Kasumi-1 (cell line): ENCODE data around the gene GRN.

ENCODE experiments used
- DNase-seq, 2 experiments: peaks; one replicate each; lab custom pipeline; 2025; lab: John Stamatoyannopoulos, UW

GRN gene

DNA sequence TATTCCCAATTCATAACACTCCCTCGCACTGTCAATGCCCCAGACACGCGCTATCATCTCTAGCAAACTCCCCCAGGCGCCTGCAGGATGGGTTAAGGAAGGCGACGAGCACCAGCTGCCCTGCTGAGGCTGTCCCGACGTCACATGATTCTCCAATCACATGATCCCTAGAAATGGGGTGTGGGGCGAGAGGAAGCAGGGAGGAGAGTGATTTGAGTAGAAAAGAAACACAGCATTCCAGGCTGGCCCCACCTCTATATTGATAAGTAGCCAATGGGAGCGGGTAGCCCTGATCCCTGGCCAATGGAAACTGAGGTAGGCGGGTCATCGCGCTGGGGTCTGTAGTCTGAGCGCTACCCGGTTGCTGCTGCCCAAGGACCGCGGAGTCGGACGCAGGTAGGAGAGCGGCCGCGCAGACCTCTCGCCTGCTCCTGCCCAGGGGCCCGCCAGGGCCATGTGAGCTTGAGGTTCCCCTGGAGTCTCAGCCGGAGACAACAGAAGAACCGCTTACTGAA is at the start of gene GRN:
GRN (plus strand) TSS at position 364 of the 515 bp plus-strand sequence. CDS start 3,863 bp downstream, outside the sequence.
- DNase-seq: peak; percentile 97 to 98

DNA sequence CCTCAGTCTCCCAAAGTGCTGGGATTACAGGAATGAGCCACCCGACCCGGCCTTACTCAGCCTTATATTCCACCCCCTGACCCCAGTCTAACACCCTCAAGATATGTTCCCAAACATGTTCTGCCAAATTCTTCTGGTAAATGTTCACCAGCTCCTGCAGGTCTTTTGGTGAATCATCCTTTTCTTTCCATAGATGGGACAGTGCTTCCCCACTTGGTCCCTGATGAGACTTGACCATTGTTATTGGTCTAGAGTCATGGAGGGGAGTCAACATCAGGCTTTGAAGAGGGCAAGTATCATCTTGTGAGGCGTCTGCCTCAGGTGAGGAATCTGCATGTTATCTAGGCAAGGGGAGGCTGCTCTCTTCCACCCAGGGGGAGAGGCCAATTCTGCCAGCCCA is 47.1 kb upstream of the GRN start:
- no peak for DNase-seq

DNA sequence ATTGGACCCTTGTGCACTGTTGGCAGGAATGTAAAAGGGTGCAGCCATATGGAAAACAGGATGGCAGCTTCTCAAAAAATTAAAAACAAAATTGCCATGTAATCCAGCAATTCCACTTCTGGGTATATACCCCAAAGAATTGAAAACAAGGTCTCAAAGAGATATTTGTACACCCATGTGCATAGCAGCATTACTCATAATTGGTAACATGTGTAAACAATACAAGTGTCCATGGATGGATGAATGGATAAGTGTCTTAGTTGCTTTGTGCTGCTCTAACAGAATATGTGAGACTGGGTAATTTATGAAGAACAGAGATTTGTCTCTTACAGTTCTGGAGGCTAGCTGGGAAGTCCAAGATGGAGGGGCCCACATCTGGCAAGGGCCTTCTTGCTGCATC is 40.5 kb upstream of the GRN start:
- DNase-seq: no peak

DNA sequence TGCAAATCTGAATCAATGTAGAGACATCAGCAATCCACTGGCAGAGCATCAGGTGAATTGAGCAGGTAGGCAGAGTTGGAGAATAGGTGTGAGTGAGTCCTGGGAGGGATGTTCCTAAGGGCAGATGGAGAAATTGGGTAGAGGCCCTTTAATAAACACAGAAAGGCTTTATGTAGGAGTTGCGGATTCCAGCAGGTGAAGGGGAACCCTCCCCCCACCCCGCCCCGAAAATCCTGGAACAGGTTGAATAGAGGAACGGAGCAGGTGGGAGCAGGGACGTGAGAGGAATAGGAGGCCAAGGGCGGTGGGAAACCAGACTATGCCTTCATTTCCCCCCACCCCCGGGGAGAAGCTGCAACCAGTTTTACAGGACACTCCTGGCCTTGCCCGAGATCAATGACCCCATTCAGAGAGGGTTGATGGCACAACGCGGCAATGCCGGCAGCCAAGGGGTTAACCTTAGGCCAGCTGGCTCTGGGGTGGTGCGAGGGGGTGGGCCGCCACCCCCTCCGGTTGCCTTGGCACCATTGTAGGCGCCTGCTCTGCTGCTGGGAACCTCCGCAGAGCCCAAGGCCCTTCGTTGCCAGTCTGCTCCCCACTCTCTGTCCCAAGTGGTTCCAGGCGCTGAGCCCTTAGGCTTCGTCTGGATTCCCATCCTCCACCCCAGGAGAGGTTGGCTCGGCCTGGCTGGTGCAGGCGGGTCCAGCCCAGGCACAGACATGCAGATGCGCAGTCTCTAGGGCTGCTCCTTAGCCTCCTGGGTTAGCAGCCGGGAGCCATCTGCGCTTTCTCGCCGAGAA is 37.5 kb upstream of the GRN start:
- DNase-seq: no peak

DNA sequence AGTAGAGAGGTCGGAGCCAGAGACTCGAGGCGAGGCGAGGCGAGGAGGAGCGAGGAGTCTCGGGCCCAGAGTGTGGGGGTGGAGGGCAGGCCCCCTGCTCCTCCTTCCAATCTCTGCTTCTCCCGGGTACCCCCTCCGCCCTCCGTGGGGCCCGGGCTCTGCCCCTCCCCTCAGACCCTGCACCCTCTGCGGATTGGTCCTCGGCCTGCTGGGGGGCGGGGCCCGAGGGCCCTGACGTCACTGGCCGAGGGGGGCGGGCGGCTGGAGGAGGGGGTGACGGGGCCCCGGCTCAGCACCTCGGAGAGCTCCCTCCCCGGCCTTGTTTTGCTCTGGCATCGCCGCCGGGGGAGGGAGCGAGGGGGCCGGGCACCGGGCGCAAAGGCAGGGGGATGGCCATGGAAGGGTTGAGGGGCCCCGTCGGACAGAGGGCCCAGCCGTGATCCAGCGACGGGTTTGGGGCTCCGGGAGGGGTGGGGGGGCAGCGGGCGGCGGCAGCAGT is 36.7 kb upstream of the GRN start, which contains the start of gene RUNDC3A:
RUNDC3A (plus strand) TSS at position 282 of the 499 bp plus-strand sequence. CDS start 232 bp downstream, outside the sequence.
- peak; percentile 62 to 63 for DNase-seq

DNA sequence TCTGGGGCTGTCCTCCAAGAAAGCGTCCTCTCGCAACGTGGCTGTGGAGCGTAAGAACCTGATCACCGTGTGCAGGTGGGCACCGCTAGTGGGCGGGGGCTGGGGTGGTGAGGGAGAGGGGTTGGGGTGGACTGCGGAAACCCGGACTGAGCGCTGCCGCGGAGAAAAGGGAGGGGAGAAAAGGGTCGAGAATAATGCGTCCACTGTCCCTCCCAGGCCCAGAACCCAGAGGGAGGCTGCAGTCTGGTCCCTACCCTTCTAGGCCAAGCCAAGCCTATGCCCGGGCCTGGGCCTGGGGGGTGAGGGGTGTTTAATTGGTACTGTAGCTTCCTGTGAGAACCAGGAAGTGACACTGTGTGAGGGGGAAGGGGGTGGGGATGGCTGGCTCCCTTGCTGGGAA is 36.2 kb upstream of the GRN start:
- DNase-seq: no peak

DNA sequence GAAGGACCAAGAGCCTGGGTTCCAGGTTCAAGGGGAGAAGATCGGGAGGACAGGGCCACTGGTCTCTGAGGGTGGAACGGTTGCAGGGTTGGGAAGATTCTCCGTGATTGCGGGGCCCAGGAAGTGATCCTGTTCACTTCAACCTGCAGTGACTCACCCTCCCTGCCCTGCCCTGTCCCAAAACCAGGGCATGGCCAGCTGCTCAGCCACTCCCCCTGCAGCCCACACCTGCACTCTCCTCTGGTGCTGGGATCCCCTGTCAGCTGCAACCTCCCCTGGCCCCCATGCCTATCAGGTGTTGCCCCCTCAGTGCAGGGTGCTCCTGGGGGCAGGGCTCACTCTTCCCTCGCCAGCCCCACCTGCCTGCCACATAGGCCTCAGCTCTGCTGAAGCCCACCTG is 35.6 kb upstream of the GRN start:
- no peak for DNase-seq

DNA sequence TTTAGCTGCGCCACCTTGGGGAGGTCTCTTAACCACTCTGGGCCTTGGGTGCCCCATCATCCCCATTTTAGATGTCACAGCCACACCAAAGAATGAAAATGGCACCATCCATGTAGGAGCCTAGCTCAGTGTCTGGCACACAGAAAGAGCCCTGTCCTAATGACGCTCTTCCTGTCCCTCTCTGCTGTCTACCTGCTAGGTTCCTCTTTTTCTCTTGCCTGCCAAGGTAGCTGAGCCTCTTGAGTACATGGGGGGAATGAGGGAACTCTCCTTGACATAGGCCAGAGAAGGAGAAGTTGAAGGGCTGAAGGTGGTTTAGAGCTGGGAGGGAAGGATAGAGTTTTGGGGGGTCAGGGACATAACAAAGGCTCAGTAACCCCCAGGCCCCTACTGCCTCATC is 34.9 kb upstream of the GRN start:
- DNase-seq: no peak

DNA sequence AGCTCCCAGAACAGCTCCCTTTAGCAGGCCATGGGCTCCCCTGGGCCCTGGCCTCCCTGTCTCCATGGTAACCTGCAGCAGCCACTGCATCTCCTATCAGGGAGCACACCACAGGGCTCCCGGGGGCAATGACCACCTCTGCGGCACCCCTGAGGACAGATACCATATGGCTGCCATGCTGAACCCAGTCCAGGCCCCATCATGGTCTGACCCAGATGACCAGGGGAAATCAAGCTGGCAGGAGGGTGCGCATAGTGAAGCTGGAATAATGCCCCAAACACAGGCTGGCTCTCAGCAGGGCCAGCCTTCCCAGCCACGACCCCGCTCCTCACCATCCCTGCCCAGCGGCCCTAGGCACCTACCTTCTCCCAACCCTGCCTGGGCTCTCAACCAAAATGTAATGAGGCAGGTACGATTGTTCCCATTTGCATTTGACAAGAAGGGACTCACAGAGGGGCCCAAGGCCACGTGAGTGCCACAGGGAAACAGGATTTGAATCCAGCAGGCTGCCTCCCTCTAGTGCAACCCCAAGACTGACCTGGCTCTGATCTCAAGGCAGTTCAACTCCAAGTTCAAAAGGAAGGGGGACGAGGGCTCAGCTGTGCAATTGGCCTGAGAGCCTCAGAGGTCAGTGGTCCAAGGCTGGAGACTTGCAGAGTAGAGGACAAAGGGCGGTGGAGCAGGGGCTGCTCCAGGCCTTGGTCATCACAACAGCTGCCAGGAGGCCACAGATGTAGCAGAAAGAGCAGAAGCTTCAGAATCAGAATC is 34.3 kb upstream of the GRN start:
- DNase-seq: no peak

DNA sequence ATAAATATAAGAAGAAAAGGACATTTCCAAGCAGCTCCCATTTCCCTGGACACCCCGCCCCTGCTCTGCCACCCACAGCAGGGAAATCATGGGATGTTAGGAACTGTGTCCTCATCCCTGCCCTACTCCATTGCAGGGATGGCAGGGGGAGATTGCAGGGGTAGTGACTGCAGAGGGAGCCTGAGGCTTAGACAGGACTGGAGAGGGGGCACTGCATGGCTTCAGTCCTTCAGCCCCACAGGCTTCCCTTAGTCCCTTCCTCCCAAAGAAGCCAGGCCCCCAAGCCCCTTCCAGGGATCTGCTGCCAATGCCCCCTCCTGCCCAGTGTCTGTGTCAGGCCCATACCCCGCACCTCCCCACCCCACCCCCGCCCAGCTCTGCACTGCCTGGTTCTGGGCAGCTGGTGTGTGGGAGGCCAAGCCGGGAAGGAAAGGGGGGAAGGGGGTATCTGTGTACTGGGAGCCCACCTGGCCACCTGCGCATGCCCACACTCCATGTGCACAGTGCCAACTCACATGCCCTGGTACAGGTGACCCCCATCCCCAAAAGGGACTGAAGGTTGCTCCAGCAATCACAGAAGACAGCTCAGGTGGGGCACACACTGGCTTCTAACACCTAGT is 33.4 kb upstream of the GRN start:
- no peak for DNase-seq

DNA sequence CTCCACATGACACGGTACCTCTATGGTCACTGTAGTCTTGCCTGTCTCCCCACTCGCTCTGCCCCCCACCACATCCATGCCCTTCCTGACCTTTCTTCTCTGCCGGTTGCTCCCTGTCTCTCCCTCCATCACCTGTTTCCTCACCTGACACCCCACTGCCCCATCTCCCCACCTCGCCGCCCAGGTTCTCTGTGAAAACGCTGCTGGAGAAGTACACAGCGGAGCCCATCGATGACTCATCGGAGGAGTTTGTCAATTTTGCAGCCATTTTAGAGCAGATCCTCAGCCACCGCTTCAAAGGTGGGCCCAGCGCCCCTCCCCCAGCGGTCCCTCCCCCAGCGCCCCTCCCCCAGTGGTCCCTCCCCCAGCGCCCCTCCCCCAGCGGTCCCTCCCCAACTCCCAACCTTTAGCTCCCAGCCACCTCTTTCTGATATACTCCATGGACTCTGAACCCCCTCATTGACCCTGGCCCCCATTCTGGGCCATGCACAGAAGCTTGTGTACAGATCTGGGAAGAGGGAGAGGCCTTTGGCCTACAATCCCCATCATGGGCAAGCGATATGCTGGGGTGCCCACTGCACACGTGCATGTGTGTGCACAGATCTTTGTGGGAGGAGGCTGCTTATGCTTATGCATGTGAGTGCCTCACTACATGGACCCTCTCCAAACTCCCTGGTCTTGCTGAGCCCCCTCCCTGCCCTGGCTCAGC is 32.6 kb upstream of the GRN start:
- DNase-seq: no peak

DNA sequence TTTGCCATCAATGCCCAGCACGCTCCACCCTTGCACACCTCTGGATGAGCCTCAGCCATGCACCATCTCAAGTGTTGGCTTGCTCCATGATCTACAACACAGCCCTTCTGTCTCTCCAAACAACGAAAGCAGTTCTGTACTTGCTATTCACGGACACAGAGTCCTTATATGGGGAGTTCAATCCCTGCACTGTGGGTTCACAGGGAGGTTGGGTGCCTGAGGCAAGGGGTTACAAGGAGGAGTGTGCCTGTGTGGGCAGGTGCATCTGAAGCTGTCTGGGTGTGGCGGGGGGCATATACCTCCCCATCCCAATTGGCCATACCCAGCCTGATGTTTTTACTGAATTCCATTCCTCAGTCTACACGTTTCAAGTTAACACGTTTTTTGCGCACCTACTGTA is 31.1 kb upstream of the GRN start:
- DNase-seq: no peak

DNA sequence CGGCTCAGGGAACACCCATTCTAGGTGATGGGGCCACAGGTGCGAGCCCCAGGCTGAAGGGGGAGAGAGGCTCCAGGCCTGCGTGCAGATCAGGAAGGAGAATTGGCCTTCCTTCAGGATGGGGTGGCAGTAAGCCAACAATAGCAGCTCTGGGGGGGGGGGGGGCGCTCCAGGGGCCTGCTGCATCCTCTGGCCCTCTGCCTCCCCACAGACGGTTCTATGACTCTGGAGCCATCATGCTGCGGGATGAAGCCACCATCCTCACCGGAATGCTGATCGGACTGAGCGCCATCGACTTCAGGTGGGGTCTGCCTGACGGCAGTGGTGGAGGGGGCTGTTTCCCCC is 30.6 kb upstream of the GRN start:
- DNase-seq: no peak

DNA sequence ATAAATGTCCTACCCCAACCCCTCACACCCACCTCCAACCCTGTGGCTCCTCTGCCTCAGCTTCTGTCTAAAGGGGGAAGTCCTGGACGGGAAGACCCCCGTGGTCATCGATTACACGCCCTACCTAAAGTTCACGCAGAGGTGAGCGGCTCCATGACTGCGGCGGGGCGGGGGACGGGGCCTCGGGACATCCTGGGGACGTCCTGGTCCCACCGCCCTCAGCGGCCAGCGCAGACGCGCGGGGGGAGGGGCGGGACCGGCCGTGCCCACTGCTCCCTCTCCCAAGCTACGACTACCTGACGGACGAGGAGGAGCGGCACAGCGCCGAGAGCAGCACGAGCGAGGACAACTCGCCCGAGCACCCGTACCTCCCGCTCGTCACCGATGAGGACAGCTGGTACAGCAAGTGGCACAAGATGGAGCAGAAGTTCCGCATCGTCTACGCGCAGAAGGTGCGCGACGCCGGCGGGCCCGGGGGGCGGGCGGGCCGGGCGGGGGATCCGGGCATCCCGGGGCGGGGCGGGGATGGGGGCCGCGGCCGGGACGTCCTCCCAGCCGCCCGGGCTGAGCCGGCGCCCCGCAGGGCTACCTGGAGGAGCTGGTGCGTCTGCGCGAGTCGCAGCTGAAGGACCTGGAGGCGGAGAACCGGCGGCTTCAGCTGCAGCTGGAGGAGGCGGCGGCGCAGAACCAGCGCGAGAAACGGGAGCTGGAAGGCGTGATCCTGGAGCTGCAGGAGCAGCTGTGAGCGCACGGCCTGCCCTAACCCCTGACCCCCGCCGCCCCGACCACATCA is 30.0 kb upstream of the GRN start:
- peak; percentile 12 to 14 for DNase-seq

DNA sequence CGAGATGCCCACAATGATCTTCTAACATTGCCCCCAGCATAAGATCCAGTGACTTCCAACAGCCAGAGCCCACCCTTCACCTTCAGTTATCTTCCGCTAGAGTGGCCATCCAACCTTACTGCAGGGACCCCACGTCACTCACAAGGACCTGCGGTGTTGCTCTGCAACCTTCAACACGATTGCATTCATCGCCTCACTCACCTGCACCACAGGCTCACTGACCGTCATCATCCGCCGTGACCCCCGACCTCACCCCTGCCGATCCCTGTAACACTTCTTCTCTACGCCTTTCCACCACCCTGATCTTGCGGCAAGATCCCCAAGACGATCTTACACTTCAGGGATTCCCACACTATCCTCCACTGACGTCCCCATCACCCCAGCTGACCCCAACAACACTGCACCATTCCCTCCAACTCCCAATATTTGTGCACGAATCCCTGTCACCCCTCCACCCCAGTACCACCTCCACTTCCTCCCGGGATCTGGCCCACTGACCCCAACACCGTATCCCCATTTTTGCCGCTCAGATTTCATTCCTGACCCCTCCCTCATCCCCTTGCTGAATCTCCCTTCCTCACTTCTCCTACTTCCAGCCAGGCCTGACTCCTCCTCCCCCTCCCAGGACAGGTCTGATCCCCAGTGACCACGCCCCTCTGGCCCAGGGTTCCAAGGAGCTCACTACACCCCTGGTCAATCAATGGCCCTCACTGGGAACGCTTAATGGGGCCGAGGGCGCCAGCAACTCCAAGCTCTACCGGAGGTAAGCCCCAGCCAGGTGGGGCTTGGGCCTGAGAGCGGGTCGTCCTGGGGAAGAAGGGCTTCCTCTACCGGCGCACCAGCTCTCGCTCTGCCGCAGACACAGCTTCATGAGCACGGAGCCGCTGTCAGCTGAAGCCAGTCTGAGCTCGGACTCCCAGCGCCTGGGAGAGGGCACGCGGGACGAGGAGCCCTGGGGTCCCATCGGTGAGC is 29.1 kb upstream of the GRN start:
- no peak for DNase-seq

DNA sequence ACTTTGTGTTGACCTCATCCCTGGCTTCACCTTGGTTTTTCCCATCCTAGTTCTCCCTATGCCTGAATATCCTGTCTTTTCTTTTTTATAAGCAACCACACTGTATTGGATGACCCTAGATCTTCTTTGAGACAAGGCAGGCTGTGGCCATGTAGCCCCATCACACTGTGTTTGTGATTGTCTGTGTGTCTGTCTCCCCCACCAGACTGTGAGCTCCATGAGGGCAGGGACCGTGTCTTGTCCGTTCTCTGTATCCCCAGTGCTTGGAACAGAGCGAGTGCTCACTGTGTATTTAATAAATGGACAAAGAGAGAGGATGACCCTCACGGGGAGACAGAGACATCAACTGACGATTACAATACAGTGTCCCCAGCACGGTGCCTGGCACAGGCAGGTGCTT is 27.6 kb upstream of the GRN start:
- no peak for DNase-seq

DNA sequence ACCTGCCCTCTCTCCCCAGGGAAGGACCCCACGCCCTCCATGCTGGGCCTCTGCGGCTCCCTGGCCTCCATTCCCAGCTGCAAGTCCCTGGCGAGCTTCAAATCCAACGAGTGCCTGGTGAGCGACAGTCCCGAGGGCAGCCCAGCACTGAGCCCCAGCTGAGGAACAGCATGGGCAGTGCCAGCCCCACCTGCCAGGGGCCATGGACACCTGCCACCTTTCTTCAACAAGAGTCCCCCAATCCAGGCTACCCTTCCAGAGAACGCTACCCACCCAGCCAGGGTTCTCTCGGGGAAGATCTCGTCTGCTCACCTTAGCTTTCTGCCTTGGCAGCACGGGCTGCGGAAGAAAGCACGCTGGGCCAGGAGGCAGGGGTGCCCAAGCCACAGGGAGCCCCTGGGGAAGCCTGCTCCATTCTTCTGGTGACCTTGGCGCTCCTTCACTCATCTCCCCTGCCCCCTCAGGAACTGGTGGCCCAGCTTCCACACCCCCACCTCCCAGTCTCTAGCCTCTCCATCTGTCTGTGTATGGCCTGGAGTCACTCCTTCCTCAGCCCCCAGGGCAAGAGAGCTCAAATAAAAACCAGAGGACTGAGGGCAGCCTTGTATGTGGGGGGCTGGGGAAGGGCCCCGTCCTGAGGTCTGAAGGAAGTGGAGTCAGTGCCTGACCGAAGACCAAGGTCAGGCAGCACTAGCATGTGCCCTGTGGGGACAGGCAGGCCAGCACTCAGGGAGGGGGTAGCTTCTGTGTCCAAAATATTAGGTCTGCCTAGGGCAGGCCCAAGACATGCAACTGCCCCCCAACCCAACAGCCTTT is 26.8 kb upstream of the GRN start:
- DNase-seq: no peak

DNA sequence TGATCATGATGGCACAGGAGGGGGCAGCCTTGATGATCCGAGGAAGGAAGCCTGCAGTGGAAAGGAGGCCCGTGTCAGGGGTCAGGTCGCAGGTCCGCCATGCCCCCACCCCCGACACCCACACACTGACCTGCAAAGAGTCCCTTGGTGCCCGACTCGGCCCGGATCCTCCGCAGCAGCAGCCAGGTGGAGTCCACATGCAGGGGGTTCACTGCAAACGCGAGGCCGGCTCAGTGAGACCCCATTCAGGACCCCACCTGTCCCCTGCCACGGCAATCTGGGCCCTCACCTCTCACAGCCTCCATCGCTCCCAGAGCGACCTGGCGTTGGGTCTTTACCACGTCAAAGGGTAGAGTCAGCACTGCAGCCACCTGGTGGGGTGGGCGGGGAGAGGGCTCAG is 25.0 kb upstream of the GRN start:
- DNase-seq: no peak
